Upper lobe of left lung (tissue), 6 donors: ENCODE measurements around the gene KLF7. TPM values are rescaled to one million over a fixed set of nuclear protein-coding genes. Genes with fewer than 3 reads are reported as not detected.

ENCODE experiments used
- ATAC-seq, 2 donors: fragments of 200-7000 bp; cut with Tn5 transposase; one replicate each; pipeline ENCODE4 v1.9.1; 2022; ENCODE audit warnings: mild to moderate bottlenecking in 2 of 2, moderate library complexity in 2 of 2; ENCODE audit not compliant: low FRiP score in 2 of 2
- DNase-seq, 2 donors: peaks; one replicate each; pipeline ENCODE4 v3.0.0-alpha.2; 2019 to 2020
- H3K27ac ChIP-seq, 4 donors: fragments of 200-600 bp; sonication (generic); one replicate each; pipeline ENCODE4 v1.5.1; 2016 to 2019
- H3K27me3 ChIP-seq, 4 donors: fragments of 200-600 bp; sonication (generic); one replicate each; pipeline ENCODE4 v1.5.1; 2017 to 2019
- H3K36me3 ChIP-seq, 4 donors: fragments of 200-600 bp; sonication (generic); one replicate each; pipeline ENCODE4 v1.5.1; 2016 to 2019
- H3K4me1 ChIP-seq, 4 donors: fragments of 200-600 bp; sonication (generic); one replicate each; pipeline ENCODE4 v1.5.1; 2018 to 2019
- H3K4me3 ChIP-seq, 4 donors: fragments of 200-600 bp; sonication (generic); one replicate each; pipeline ENCODE4 v1.5.1; 2017 to 2019; ENCODE audit warnings: mild to moderate bottlenecking in 2 of 4, moderate library complexity in 1 of 4
- H3K9me3 ChIP-seq, 4 donors: fragments of 200-600 bp; sonication (generic); one replicate each; pipeline ENCODE4 v1.5.1; 2018 to 2019
- EP300 ChIP-seq, 4 donors: sonication (generic); formaldehyde crosslinking; IDR thresholded peaks; one replicate each; pipeline ENCODE4 v1.5.1; 2017; ENCODE audit warnings: antibody characterized with exemption in 4 of 4, control low read depth in 2 of 4
- POLR2A ChIP-seq, 4 donors: fragments of 450-650 bp; IDR thresholded peaks; one replicate each; pipeline ENCODE4 v1.5.1; 2016 to 2017; ENCODE audit warnings: antibody characterized with exemption in 4 of 4, mild to moderate bottlenecking in 2 of 4
- POLR2AphosphoS5 ChIP-seq, 2 donors: sonication (generic); formaldehyde crosslinking; IDR thresholded peaks; one replicate each; pipeline ENCODE4 v1.5.1; 2017; ENCODE audit warnings: antibody characterized with exemption in 2 of 2
- WGBS, 2 donors: methylation state at CpG; one replicate each; pipeline ENCODE4 v1.1.5; 2017 to 2018; 5-methylcytosine and 5-hydroxymethylcytosine counted together
- total RNA-seq, 6 donors: library from RNA; depleted of rRNA in 4 of 6; stranded (reverse); fragments of >200 nt in 4 of 6; gene quantifications; one replicate each; pipeline versions ENCODE4 v1.1.0 to v1.2.1, GENCODE V29; 2016 to 2021
- TF ChIP-seq, protein P1 (sequence below), 6 experiments: fragments of 450-650 bp in 4 of 6; fragments of 200-600 bp in 2 of 6; sonication (generic) in 2 of 6; IDR thresholded peaks; one replicate each; pipeline ENCODE4 v1.5.1; 2016 to 2019; ENCODE audit warnings: antibody characterized with exemption in 6 of 6
- donor health status: DM: no; HTN: no; CAD: no; lungs with moderate emphysema.
- donor health status: DM: no; HTN: yes; CAD: no; lungs with severe emphysema.

KLF7 gene
- total RNA-seq, 6 donors from 2014 or later: 15.4 to 50.5 (median 22.4) TPM

DNA sequence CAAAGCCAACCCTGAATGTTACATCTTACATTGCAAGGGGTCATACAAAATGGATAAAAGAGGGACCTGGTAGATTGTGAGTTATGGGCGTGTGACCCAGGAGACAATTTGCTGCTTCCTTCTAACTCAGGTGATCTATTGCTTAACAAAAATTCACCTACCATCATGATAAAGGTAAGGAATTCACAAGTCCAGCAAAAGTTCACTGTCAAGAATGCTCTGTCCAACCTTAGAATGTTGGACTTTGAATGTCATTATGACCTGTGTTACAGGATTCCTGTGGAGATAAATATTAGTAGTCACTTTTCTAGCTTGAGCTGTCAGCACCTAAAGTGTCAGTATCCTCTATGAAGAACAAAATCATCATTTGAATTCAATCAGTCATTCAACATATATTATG, 7.9 kb upstream of the KLF7 start:
- Histone ChIP-seq H3K27me3 (no peaks in the 10 kb centered on the region), H3K36me3 (no peaks in the 10 kb centered on the region), H3K27ac (no peak overlapping the region), H3K9me3 (no peaks in the 10 kb centered on the region), H3K4me1 (peaks cover 0 to 5% (median 0%) of the 10 kb centered on the region in 4 donors), H3K4me3 (no peak overlapping the region)
- ATAC-seq (no peak), DNase-seq (no peak)
- WGBS, 2 donors: 97 to 100% methylated on average over 1 of the region's 1 CpG
- no peak for TF ChIP-seq POLR2AphosphoS5 (IDR thresholded peaks at IDR 0.05)
- TF ChIP-seq, protein P1, sequence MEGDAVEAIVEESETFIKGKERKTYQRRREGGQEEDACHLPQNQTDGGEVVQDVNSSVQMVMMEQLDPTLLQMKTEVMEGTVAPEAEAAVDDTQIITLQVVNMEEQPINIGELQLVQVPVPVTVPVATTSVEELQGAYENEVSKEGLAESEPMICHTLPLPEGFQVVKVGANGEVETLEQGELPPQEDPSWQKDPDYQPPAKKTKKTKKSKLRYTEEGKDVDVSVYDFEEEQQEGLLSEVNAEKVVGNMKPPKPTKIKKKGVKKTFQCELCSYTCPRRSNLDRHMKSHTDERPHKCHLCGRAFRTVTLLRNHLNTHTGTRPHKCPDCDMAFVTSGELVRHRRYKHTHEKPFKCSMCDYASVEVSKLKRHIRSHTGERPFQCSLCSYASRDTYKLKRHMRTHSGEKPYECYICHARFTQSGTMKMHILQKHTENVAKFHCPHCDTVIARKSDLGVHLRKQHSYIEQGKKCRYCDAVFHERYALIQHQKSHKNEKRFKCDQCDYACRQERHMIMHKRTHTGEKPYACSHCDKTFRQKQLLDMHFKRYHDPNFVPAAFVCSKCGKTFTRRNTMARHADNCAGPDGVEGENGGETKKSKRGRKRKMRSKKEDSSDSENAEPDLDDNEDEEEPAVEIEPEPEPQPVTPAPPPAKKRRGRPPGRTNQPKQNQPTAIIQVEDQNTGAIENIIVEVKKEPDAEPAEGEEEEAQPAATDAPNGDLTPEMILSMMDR (IDR thresholded peaks at IDR 0.05): no peak
- TF ChIP-seq POLR2A (IDR thresholded peaks at IDR 0.05): no peak
- no peak for TF ChIP-seq EP300 (IDR thresholded peaks at IDR 0.05)

DNA sequence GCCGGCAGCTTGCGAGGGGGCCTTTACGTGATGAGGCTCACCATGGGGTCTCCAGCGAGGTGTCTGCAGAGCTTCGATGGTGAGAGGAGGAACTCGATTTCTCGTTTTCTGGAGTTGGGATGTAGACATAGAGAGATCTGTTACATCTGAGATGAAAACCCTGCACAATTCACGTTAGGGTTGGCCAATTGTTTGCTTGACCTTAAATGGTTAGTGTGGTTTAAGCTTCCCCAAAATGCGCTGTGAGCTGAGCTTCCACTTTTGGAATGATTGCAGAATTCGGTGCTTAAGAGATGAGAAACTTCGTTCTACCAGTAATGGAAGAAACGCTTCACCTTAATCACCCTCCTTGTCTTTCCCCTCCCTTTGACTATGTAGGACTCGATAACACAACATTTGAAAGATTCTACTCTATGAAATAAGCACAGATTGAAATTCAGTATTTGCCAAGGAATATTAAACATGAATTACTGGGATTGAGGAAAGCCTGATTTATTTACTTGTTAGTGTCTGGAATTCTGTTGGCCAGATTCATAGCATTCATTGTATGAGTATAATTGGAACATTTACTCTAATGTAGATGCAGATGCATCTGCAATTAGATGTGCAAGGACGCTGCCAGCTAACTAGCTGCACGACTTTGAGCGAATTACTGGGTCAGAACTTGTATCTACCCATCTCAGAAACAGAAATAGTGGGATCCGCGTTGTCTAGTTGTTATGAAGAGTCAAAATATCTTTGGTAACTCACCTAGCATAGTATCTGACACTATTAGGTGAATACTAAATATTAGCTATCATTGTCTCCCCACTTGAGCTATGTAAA, 1.6 kb upstream of the KLF7 start:
- Histone ChIP-seq H3K9me3 (no peaks in the 10 kb centered on the region), H3K36me3 (no peaks in the 10 kb centered on the region), H3K4me1 (peaks cover 18 to 20% (median 19%) of the 10 kb centered on the region in 4 donors), H3K27me3 (no peaks in the 10 kb centered on the region), H3K4me3 (peak overlapping the region; percentile 49 to 66 (median 62)), H3K27ac (peak overlapping the region; percentile 100)
- TF ChIP-seq POLR2A (IDR thresholded peaks at IDR 0.05) (no peak), POLR2AphosphoS5 (IDR thresholded peaks at IDR 0.05) (peak in 1 of 2 donors; percentile 29)
- WGBS, 2 donors: 26% methylated on average over 16 to 18 of the region's 18 CpGs
- DNase-seq (peak in 1 of 2 donors; percentile 57), ATAC-seq (peak in 1 of 2 donors; percentile 7)

DNA sequence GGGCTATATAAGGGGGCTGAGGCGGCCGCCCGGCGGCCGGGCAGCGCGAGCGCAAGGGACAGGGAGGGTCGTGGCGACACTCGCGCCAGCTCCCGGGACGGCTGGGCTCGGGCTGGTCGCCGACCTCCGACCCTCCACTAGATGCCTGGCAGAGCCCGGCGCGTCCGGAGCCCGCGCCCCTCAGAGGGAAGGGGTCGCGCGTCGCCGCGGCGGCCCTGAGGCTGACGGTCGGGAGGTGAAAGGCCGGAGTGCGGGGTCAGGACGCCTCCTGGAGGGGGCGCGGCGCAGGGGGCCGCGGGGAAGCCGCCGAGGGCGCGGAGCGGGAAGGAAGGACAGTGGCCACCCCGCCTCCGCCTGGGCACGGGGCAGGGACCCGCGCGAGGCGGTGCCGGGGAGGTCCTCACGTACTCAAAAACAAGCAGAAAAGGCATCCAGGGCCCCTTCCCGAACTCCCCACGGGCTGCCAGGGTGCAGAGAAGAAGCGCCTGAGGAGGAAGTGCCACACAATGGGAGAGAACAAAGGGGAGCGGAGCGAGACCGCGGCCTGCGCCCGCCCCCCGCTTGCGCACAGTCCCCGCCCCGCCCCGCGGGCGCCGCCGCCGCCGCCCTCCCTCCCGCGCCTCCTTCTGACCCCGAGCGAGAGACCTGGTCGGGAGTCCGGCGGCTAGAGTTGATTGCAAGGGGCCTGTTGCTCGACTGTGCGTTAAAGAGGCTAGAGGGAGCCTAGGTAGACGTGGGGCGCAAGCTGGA, 776 bp upstream of the KLF7 start:
- 1 to 3% methylated on average over 16 to 53 of the region's 86 CpGs for WGBS, 2 donors
- TF ChIP-seq POLR2A (IDR thresholded peaks at IDR 0.05): peak; percentile 80 to 99 (median 98)
- peak; percentile 48 to 91 for TF ChIP-seq POLR2AphosphoS5 (IDR thresholded peaks at IDR 0.05)
- TF ChIP-seq, protein P1 (IDR thresholded peaks at IDR 0.05): peak in 5 of 6 experiments; percentile 46 to 91 (median 76)
- peak in 1 of 4 donors; percentile 9 for TF ChIP-seq EP300 (IDR thresholded peaks at IDR 0.05)
- ATAC-seq (peak; percentile 78 to 84), DNase-seq (peak; percentile 79 to 94)
- H3K4me3 ChIP-seq: peak overlapping the region; percentile 59 to 69 (median 66)
- H3K27me3 ChIP-seq: no peaks in the 10 kb centered on the region
- no peaks in the 10 kb centered on the region for H3K36me3 ChIP-seq
- peaks cover 26 to 27% (median 27%) of the 10 kb centered on the region in 4 donors for H3K4me1 ChIP-seq
- no peaks in the 10 kb centered on the region for H3K9me3 ChIP-seq
- peak overlapping the region; percentile 100 for H3K27ac ChIP-seq

DNA sequence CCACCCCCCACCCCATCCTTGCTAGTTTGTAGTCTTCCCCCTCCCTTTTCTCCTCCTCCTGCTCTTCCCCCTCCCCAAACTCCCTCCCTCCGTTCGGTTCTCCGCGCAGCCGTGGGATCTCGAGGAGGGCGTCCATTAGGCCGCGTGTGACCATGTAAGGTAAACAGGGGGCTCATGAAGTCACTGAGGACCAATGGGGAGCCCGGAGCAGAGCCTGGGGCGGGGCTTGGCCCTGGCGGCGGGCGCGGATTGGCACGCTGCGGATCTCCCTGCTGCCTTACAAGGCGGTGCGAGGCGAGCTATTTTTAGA, 246 bp upstream of the KLF7 start:
- H3K9me3 ChIP-seq: no peaks in the 10 kb centered on the region
- ATAC-seq: peak; percentile 94 to 98
- peaks cover 31 to 33% (median 32%) of the 10 kb centered on the region in 4 donors for H3K4me1 ChIP-seq
- peak overlapping the region; percentile 100 for H3K27ac ChIP-seq
- DNase-seq: peak; percentile 99 to 100
- no peaks in the 10 kb centered on the region for H3K36me3 ChIP-seq
- 0 to 1% methylated on average over 11 to 20 of the region's 20 CpGs for WGBS, 2 donors
- H3K4me3 ChIP-seq: peak overlapping the region in 3 of 4 donors; percentile 59 to 66 (median 66)
- TF ChIP-seq, protein P1 (IDR thresholded peaks at IDR 0.05): no peak
- TF ChIP-seq POLR2A (IDR thresholded peaks at IDR 0.05) (no peak), POLR2AphosphoS5 (IDR thresholded peaks at IDR 0.05) (peak in 1 of 2 donors; percentile 48), EP300 (IDR thresholded peaks at IDR 0.05) (peak in 2 of 4 donors; percentile 45 to 51)
- no peaks in the 10 kb centered on the region for H3K27me3 ChIP-seq
